Measurements from ENCODE around the gene SLC25A43. TPM values are rescaled to one million over a fixed set of nuclear protein-coding genes. Genes with fewer than 3 reads are reported as not detected.
"Not testable (repeated sequence)": the region's sequence is repeated elsewhere in the genome, so short reads cannot be mapped to it uniquely, and the experiment has no call there.

The SLC25A43 gene
- total RNA-seq (1 to 10 TPM; 1.7 to 6.4 (median 5.3) TPM), total RNA-seq (1.9 to 14.4 (median 6.1) reads per million in 29 experiments)
- 4.6 TPM for total RNA-seq (2013)

DNA sequence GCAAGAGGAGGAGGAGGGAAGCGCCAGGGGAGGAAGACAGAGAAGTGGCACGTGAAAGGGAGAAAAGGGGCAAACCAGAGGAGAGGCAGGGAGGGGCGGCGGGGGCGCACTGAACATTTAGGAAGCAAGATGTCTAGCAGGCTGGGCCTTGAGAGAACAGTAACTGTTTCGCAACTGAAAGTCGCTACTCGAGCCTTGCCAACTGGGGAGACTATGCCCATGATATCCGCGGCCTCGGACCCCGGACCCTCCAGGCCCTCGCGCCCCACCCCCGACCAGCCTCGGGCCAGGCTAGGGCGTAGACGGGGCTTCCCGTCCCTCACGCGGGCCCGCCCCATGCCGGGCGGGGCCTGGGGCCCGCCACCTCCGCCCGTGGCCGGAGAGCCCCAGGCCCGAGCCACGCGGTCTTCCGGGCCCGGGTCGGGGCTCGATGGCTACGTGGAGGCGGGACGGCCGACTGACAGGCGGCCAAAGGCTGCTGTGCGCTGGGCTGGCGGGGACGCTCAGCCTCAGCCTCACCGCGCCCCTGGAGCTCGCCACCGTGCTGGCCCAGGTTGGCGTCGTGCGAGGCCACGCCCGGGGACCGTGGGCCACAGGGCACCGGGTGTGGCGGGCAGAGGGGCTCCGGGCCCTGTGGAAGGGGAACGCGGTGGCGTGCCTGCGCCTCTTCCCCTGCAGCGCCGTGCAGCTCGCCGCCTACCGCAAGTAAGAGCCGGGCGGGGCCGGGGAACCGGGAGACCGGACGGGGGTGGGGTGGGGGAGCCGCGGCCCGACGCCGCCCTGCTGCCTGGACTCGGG, at the start of gene SLC25A43:
TSS of gene SLC25A43 (plus strand) at position 363 of the 798 bp plus-strand sequence. CDS start at position 431, 68 bp downstream.
- WGBS (ENCODE audit: insufficient coverage): under 1% methylated on average over 49 of the region's 77 CpGs
- peaks cover 0 to 16% of the 10 kb centered on the region in 2 experiments for H3K4me1 ChIP-seq (ENCODE audit: control insufficient read depth in 1 of 2, extremely low read depth in 1 of 2, insufficient read depth in 2 of 2, low read length in 2 of 2)
- ChIA-PET POLR2A (interaction anchor here (0.5 to 0.6 kb wide), 2 partner anchors 16 to 218 kb away, joined by 3 read pairs; no protein-coding TSS in a partner anchor), CTCF (interaction anchor here in 1 of 2 donors (0.6 kb wide), 1 partner anchor 462 kb away, joined by 5 read pairs; no protein-coding TSS in a partner anchor)
- H3K4me1 Mint-ChIP-seq: peaks cover 11 to 34% (median 17%) of the 10 kb centered on the region in 3 donors
- H3K36me3 Mint-ChIP-seq: no peaks in the 10 kb centered on the region
- peak in 24 of 35 experiments; percentile 2 to 42 (median 9) for DNase-seq
- H3K27me3 ChIP-seq (replicated peaks in 1 of 2; ENCODE audit: control insufficient read depth in 2 of 2, extremely low read depth in 1 of 2, insufficient read depth in 2 of 2, low read length in 1 of 2): no peaks in the 10 kb centered on the region
- H3K4me3 Mint-ChIP-seq: peak within 1 kb of the TSS; percentile 79 to 89 (median 88)
- H3K9me3 Mint-ChIP-seq: no peaks in the 10 kb centered on the region
- peaks cover 0 to 4% of the 10 kb centered on the region in 2 donors for H3K27me3 Mint-ChIP-seq
- peak within 1 kb of the TSS; percentile 92 to 94 for H3K27ac Mint-ChIP-seq
- no peaks in the 10 kb centered on the region for H3K9me3 ChIP-seq
- no peaks in the 10 kb centered on the region for H3K36me3 ChIP-seq (ENCODE audit: control insufficient read depth in 2 of 2, extremely low read depth in 1 of 2, insufficient read depth in 1 of 2, low read length in 1 of 2)
- peak within 1 kb of the TSS; percentile 54 for H3K27ac ChIP-seq (ENCODE audit: low read length)
- H3K4me3 ChIP-seq (ENCODE audit: control insufficient read depth in 1 of 2, extremely low read depth in 1 of 2, low read length in 1 of 2): peak within 1 kb of the TSS; percentile 56 to 73
- peak; percentile 82 to 87 (median 84) for ATAC-seq (replicated peaks in 1 of 4)

DNA sequence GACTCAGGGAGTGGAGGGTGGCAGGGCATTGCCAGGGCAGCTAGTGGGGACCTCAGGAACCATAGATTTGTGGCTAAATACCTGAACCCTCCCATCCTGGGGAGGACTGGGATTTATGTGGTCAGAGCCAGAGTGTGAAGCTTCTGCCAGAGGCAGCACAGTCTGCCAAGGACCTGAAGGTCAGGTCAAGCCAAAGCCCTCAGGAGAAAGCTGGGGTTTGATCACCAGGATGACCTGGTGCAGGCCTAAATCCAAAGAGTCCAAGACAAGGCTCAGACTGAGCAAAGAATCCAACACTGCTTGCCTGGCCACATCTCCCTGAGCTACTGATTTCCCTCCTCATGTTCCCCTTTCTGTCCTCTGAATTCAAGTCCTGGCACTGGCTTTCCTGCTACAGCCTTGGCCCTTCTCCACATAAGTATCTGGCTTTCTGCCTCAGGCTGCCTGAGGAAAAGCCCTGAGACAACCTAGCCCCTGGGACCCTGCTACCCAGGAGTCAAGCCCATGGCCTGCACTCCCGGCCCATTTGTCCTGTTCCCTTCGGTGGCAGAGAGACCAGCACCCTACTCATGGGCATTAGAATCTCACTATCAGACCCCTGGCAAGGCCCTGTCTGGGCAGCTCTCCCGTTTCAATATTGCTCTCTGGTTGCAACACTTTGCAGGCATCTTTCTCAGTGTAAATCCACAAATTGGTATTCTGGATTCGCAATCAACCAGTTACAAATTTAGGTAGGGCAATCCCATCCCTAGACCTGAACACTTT, 39.3 kb upstream of the SLC25A43 start:
- no peaks in the 10 kb centered on the region for H3K36me3 Mint-ChIP-seq
- peaks cover 0 to 2% of the 10 kb centered on the region in 2 experiments for H3K27me3 ChIP-seq (replicated peaks in 1 of 2; ENCODE audit: control insufficient read depth in 2 of 2, extremely low read depth in 1 of 2, insufficient read depth in 2 of 2, low read length in 1 of 2)
- no peak overlapping the region for H3K4me3 ChIP-seq (ENCODE audit: control insufficient read depth in 1 of 2, extremely low read depth in 1 of 2, low read length in 1 of 2)
- H3K4me1 ChIP-seq (ENCODE audit: control insufficient read depth in 1 of 2, extremely low read depth in 1 of 2, insufficient read depth in 2 of 2, low read length in 2 of 2): no peaks in the 10 kb centered on the region
- DNase-seq (no peak), ATAC-seq (replicated peaks in 1 of 4) (no peak)
- H3K36me3 ChIP-seq (ENCODE audit: control insufficient read depth in 2 of 2, extremely low read depth in 1 of 2, insufficient read depth in 1 of 2, low read length in 1 of 2): no peaks in the 10 kb centered on the region
- POLR2A ChIA-PET: no interaction called here
- H3K4me3 Mint-ChIP-seq: no peak overlapping the region
- WGBS (ENCODE audit: insufficient coverage): 78% methylated on average over 3 of the region's 4 CpGs
- H3K9me3 ChIP-seq: no peaks in the 10 kb centered on the region
- no peak overlapping the region for H3K27ac Mint-ChIP-seq
- CTCF ChIA-PET: no interaction called here
- H3K4me1 Mint-ChIP-seq: no peaks in the 10 kb centered on the region
- no peaks in the 10 kb centered on the region for H3K9me3 Mint-ChIP-seq
- H3K27me3 Mint-ChIP-seq: peaks cover 0 to 3% of the 10 kb centered on the region in 2 donors
- no peak overlapping the region for H3K27ac ChIP-seq (ENCODE audit: low read length)

DNA sequence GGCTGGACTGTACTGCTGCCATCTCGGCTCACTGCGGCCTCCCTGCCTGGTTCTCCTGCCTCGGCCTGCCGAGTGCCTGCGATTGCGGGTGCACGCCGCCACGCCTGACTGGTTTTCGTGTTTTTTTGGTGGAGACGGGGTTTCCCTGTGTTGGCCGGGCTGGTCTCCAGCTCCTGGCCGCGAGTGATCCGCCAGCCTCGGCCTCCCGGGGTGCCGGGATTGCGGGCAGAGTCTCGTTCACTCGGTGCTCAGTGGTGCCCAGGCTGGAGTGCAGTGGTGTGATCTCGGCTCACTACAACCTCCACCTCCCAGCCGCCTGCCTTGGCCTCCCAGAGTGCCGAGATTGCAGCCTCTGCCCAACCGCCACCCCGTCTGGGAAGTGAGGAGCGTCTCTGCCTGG, 37.7 kb upstream of the SLC25A43 start:
- H3K27me3 ChIP-seq (replicated peaks in 1 of 2; ENCODE audit: control insufficient read depth in 2 of 2, extremely low read depth in 1 of 2, insufficient read depth in 2 of 2, low read length in 1 of 2); H3K36me3 Mint-ChIP-seq; H3K27me3 Mint-ChIP-seq; H3K4me1 Mint-ChIP-seq; H3K36me3 ChIP-seq (ENCODE audit: control insufficient read depth in 2 of 2, extremely low read depth in 1 of 2, insufficient read depth in 1 of 2, low read length in 1 of 2); H3K4me3 ChIP-seq (ENCODE audit: control insufficient read depth in 1 of 2, extremely low read depth in 1 of 2, low read length in 1 of 2); H3K27ac ChIP-seq (ENCODE audit: low read length); H3K27ac Mint-ChIP-seq; ATAC-seq (replicated peaks in 1 of 4); H3K9me3 ChIP-seq; H3K4me3 Mint-ChIP-seq; H3K9me3 Mint-ChIP-seq; H3K4me1 ChIP-seq (ENCODE audit: control insufficient read depth in 1 of 2, extremely low read depth in 1 of 2, insufficient read depth in 2 of 2, low read length in 2 of 2); POLR2A ChIA-PET; CTCF ChIA-PET; DNase-seq: not testable (repeated sequence)
- no CpG with 5 or more reads among the region's 27 CpGs for WGBS (ENCODE audit: insufficient coverage)

DNA sequence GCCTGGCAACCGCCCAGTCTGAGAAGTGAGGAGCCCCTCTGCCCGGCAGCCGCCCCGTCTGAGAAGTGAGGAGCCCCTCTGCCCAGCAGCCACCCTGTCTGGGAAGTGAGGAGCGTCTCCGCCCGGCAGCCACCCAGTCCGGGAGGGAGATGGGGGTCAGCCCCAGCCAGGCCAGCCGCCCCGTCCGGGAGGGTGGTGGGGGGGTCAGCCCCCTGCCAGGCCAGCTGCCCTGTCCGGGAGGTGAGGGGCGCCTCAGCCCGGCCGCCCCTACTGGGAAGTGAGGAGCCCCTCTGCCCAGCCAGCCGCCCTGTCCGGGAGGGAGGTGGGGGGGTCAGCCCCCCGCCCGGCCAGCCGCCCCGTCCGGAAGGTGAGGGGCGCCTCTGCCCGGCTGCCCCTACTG, 37.1 kb upstream of the SLC25A43 start:
- H3K4me3 ChIP-seq (ENCODE audit: control insufficient read depth in 1 of 2, extremely low read depth in 1 of 2, low read length in 1 of 2); H3K4me1 ChIP-seq (ENCODE audit: control insufficient read depth in 1 of 2, extremely low read depth in 1 of 2, insufficient read depth in 2 of 2, low read length in 2 of 2); H3K9me3 ChIP-seq; ATAC-seq (replicated peaks in 1 of 4); H3K27ac ChIP-seq (ENCODE audit: low read length); DNase-seq; H3K36me3 Mint-ChIP-seq; H3K9me3 Mint-ChIP-seq; H3K4me3 Mint-ChIP-seq; POLR2A ChIA-PET; H3K4me1 Mint-ChIP-seq; H3K36me3 ChIP-seq (ENCODE audit: control insufficient read depth in 2 of 2, extremely low read depth in 1 of 2, insufficient read depth in 1 of 2, low read length in 1 of 2); H3K27me3 ChIP-seq (replicated peaks in 1 of 2; ENCODE audit: control insufficient read depth in 2 of 2, extremely low read depth in 1 of 2, insufficient read depth in 2 of 2, low read length in 1 of 2); H3K27ac Mint-ChIP-seq; CTCF ChIA-PET: not testable (repeated sequence)
- peaks cover 0 to 13% of the 10 kb centered on the region in 2 donors for H3K27me3 Mint-ChIP-seq
- WGBS (ENCODE audit: insufficient coverage): no CpG with 5 or more reads among the region's 24 CpGs

DNA sequence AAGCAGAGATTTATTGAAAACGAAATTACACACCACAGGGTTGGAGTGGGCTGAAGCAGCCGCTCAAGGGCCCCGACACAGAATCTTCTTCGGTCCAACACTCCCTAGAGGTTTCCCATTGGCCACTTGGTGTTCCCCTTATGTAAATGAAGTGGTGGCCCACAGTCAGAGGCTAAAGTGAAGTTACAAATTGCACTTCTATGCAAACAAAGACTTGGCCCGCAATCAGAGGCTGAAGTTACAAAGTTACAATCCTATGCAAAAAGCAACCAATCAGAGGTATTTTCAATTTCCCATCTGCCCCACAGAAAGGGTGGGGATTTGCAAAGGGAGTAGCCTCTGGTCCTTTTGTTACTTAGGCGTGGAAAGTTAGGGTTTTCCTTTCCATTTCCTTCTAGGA, 35.7 kb upstream of the SLC25A43 start:
- Histone ChIP-seq H3K4me3 (ENCODE audit: control insufficient read depth in 1 of 2, extremely low read depth in 1 of 2, low read length in 1 of 2) (no peak overlapping the region), H3K4me1 (ENCODE audit: control insufficient read depth in 1 of 2, extremely low read depth in 1 of 2, insufficient read depth in 2 of 2, low read length in 2 of 2) (no peaks in the 10 kb centered on the region), H3K9me3 (no peaks in the 10 kb centered on the region), H3K27ac (ENCODE audit: low read length) (no peak overlapping the region), H3K36me3 (ENCODE audit: control insufficient read depth in 2 of 2, extremely low read depth in 1 of 2, insufficient read depth in 1 of 2, low read length in 1 of 2) (no peaks in the 10 kb centered on the region), H3K27me3 (replicated peaks in 1 of 2; ENCODE audit: control insufficient read depth in 2 of 2, extremely low read depth in 1 of 2, insufficient read depth in 2 of 2, low read length in 1 of 2) (no peaks in the 10 kb centered on the region)
- H3K4me3 Mint-ChIP-seq: no peak overlapping the region
- CTCF ChIA-PET: no interaction called here
- ATAC-seq (replicated peaks in 1 of 4) (no peak), DNase-seq (no peak)
- POLR2A ChIA-PET: no interaction called here
- no peaks in the 10 kb centered on the region for H3K36me3 Mint-ChIP-seq
- WGBS (ENCODE audit: insufficient coverage): no CpG with 5 or more reads among the region's 6 CpGs
- H3K9me3 Mint-ChIP-seq: no peaks in the 10 kb centered on the region
- H3K27ac Mint-ChIP-seq: no peak overlapping the region
- peaks cover 0 to 16% of the 10 kb centered on the region in 2 donors for H3K27me3 Mint-ChIP-seq
- H3K4me1 Mint-ChIP-seq: no peaks in the 10 kb centered on the region

DNA sequence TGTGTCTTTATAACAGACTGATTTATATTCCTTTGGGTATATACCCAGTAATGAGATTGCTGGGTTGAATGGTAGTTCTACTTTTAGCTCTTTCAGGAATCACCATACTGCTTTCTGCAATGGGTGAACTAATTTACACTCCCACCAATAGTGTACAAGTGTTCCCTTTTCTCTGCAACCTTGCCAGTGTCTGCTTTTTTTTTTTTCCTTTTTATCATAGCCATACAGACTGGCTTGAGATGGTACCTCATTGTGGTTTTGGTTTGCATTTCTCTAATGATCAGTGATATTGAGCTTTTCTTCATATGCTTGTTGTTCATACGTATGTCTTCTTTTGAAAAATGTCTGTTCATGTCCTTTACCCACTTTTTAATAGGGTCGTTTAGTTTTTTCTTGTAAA, 27.3 kb upstream of the SLC25A43 start:
- H3K36me3 ChIP-seq (ENCODE audit: control insufficient read depth in 2 of 2, extremely low read depth in 1 of 2, insufficient read depth in 1 of 2, low read length in 1 of 2); H3K27me3 ChIP-seq (replicated peaks in 1 of 2; ENCODE audit: control insufficient read depth in 2 of 2, extremely low read depth in 1 of 2, insufficient read depth in 2 of 2, low read length in 1 of 2); H3K4me3 Mint-ChIP-seq; POLR2A ChIA-PET; H3K27ac ChIP-seq (ENCODE audit: low read length); H3K4me1 Mint-ChIP-seq; H3K4me1 ChIP-seq (ENCODE audit: control insufficient read depth in 1 of 2, extremely low read depth in 1 of 2, insufficient read depth in 2 of 2, low read length in 2 of 2); H3K27ac Mint-ChIP-seq; H3K36me3 Mint-ChIP-seq; ATAC-seq (replicated peaks in 1 of 4); H3K9me3 ChIP-seq; H3K9me3 Mint-ChIP-seq; DNase-seq; H3K4me3 ChIP-seq (ENCODE audit: control insufficient read depth in 1 of 2, extremely low read depth in 1 of 2, low read length in 1 of 2); CTCF ChIA-PET: not testable (repeated sequence)
- no CpG with 5 or more reads among the region's 2 CpGs for WGBS (ENCODE audit: insufficient coverage)
- peaks cover 4 to 39% of the 10 kb centered on the region in 2 donors for H3K27me3 Mint-ChIP-seq

All from T-cell (primary cell).